A549 (cell line): ENCODE data around the gene PRSS37.

Experiments used
- EP300 ChIP-seq, 2 experiments: fragments of >200 bp; sonication (Bioruptor Twin); formaldehyde crosslinking; IDR thresholded peaks; 2 replicates in 1 of 2; 3 replicates in 1 of 2; pipeline ENCODE4 v1.6.1; 2016 to 2017
- FOSL2 ChIP-seq, 2 experiments: fragments of 450-650 bp in 1 of 2; fragments of >200 bp in 1 of 2; sonication (Bioruptor Twin) in 1 of 2; formaldehyde crosslinking; IDR thresholded peaks; 2 replicates each; pipeline versions ENCODE4 v1.5.0 to v1.6.1; 2016 to 2020; ENCODE audit warnings: mild to moderate bottlenecking in 1 of 2, moderate library complexity in 1 of 2
- POLR2AphosphoS2 ChIP-seq: conservative IDR thresholded peaks from 2 replicates; pipeline ENCODE4 v1.6.1; 2012; ENCODE audit warnings: low read length, improper control_type of control experiment, inconsistent platforms
- TF ChIP-seq, protein P1 (sequence below): fragments of >200 bp; sonication (Bioruptor Twin); formaldehyde crosslinking; IDR thresholded peaks from 3 replicates; pipeline ENCODE4 v1.5.1; 2016

DNA sequence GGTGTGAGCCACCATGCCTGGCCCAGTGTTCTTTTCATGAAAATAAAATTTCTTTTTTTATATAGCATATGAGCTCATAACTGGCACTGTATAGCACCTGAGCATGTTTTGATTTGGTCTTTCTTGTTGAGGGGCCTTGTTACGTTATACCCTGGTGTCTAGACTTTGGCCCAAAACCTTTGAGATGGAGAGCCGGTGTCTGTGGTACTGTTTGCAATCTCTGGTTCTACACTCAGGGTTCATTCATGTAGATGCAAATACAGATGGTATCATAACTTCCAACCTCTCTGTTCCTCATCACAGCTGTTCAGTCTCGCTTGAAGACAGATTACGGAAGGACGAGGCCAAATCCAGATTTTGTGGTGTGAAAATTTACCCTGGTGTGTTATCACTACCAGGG, 51.4 kb downstream of the PRSS37 start, which contains the start of gene TAS2R5:
- TF ChIP-seq POLR2AphosphoS2 (no peak), FOSL2 (IDR thresholded peaks at IDR 0.05) (no peak), FOSL2 (CRISPR knock-in tag; IDR thresholded peaks at IDR 0.05) (no peak), EP300 (IDR thresholded peaks at IDR 0.05) (no peak)
- TF ChIP-seq, protein P1, sequence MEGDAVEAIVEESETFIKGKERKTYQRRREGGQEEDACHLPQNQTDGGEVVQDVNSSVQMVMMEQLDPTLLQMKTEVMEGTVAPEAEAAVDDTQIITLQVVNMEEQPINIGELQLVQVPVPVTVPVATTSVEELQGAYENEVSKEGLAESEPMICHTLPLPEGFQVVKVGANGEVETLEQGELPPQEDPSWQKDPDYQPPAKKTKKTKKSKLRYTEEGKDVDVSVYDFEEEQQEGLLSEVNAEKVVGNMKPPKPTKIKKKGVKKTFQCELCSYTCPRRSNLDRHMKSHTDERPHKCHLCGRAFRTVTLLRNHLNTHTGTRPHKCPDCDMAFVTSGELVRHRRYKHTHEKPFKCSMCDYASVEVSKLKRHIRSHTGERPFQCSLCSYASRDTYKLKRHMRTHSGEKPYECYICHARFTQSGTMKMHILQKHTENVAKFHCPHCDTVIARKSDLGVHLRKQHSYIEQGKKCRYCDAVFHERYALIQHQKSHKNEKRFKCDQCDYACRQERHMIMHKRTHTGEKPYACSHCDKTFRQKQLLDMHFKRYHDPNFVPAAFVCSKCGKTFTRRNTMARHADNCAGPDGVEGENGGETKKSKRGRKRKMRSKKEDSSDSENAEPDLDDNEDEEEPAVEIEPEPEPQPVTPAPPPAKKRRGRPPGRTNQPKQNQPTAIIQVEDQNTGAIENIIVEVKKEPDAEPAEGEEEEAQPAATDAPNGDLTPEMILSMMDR, result no peak
